Panc1 (cell line): ENCODE results near the gene ZNF783. TPM values are rescaled to one million over a fixed set of nuclear protein-coding genes. Genes with fewer than 3 reads are reported as not detected.
"Not testable (repeated sequence)": the region's sequence is repeated elsewhere in the genome, so short reads cannot be mapped to it uniquely, and the experiment has no call there.

Source experiments
- ATAC-seq: fragments of 200-7000 bp; cut with Tn5 transposase; 2 replicates; pipeline ENCODE4 v1.9.1; 2020; ENCODE audit warnings: mild to moderate bottlenecking, moderate library complexity
- BruUV-seq: library from RNA; stranded (reverse); fragments of 400-500 nt; replicated peaks from 2 replicates; lab custom pipeline; 2021; lab: Mats Ljungman, UMichigan
- CTCF ChIA-PET: fragments of 300-600 bp; sonication (Branson Sonifier 250); formaldehyde crosslinking; loops from one replicate; lab custom pipeline; 2022; ENCODE audit warnings: antibody characterized with exemption; lab: Charles Lee
- POLR2A ChIA-PET: fragments of 300-600 bp; sonication (Branson Sonifier 250); formaldehyde crosslinking; loops from one replicate; lab custom pipeline; 2022; ENCODE audit warnings: antibody characterized with exemption; lab: Charles Lee
- DNase-seq: peaks from one replicate; pipeline ENCODE4 v3.0.0-alpha.2; 2010; ENCODE audit warnings: low read depth, low spot score
- H3K27ac ChIP-seq: 2 replicates; pipeline ENCODE4 v1.5.1; 2011; ENCODE audit warnings: mild to moderate bottlenecking, low read length, inconsistent platforms
- H3K27me3 ChIP-seq: fragments of 200-500 bp; sonication (Bioruptor generic); 2 replicates; pipeline ENCODE4 v1.6.0; 2014; ENCODE audit warnings: low read length, inconsistent platforms; ENCODE audit not compliant: control insufficient read depth, insufficient read depth
- H3K36me3 ChIP-seq: fragments of 200-500 bp; sonication (Bioruptor generic); 2 replicates; pipeline ENCODE4 v1.5.1; 2014; ENCODE audit warnings: inconsistent platforms, mild to moderate bottlenecking, low read length, moderate library complexity; ENCODE audit not compliant: control insufficient read depth, insufficient read depth
- H3K4me1 ChIP-seq: 2 replicates; pipeline ENCODE4 v1.5.1; 2011; ENCODE audit warnings: inconsistent platforms, mild to moderate bottlenecking, low read length, moderate library complexity; ENCODE audit not compliant: control insufficient read depth, insufficient read depth
- H3K4me3 ChIP-seq, 2 experiments: 2 replicates each; pipeline ENCODE4 v1.5.1; 2011 to 2012; ENCODE audit warnings: low read depth in 2 of 2, low read length in 2 of 2, mild to moderate bottlenecking in 2 of 2, inconsistent platforms in 1 of 2, moderate library complexity in 1 of 2
- H3K9me3 ChIP-seq: fragments of 200-500 bp; sonication (Bioruptor generic); 2 replicates; pipeline ENCODE4 v1.5.1; 2014; ENCODE audit warnings: low read depth, mild to moderate bottlenecking, inconsistent platforms, low read length, moderate library complexity; ENCODE audit not compliant: control insufficient read depth, insufficient read depth
- CTCF ChIP-seq: fragments of 450-650 bp; IDR thresholded peaks from 2 replicates; pipeline ENCODE4 v1.5.1; 2017; ENCODE audit warnings: mild to moderate bottlenecking
- POLR2AphosphoS5 ChIP-seq: IDR thresholded peaks from 2 replicates; pipeline ENCODE4 v1.6.1; 2012; ENCODE audit warnings: mild to moderate bottlenecking, low read depth, low read length, moderate library complexity
- REST ChIP-seq, 2 experiments: IDR thresholded peaks; 2 replicates each; pipeline ENCODE4 v1.6.1; 2011 to 2012; ENCODE audit warnings: low read depth in 2 of 2, control low read depth in 1 of 2, low read length in 1 of 2, mild to moderate bottlenecking in 1 of 2, moderate library complexity in 1 of 2; ENCODE audit not compliant: insufficient read depth in 1 of 2
- SIN3A ChIP-seq: IDR thresholded peaks from 2 replicates; pipeline ENCODE4 v1.6.1; 2012; ENCODE audit warnings: low read depth, mild to moderate bottlenecking, low read length, moderate library complexity, borderline replicate concordance; ENCODE audit not compliant: insufficient read depth
- TCF7L2 ChIP-seq: IDR thresholded peaks from 2 replicates; pipeline ENCODE4 v1.6.1; 2011; ENCODE audit warnings: mild to moderate bottlenecking, low read depth, low read length, inconsistent platforms
- in situ Hi-C: cut with HindIII; loops from 2 replicates; pipeline ENCODE4 v1.10.0; 2016; ENCODE audit warnings: low sequenced_read_pairs, low pct_unique_long_range_greater_than_20kb
- intact Hi-C: fragments of 100-400 bp; cut with micrococcal nuclease; formaldehyde crosslinking; loops from one replicate; pipeline ENCODE4 v1.10.0; 2022; ENCODE audit not compliant: unreplicated experiment
- total RNA-seq: library from RNA; stranded (reverse); gene quantifications from one replicate; pipeline ENCODE4 v1.2.1, GENCODE V29; 2021; ENCODE audit not compliant: unreplicated experiment

The ZNF783 gene
- total RNA-seq, 1 experiment from 2014 or later: 16.6 TPM

DNA sequence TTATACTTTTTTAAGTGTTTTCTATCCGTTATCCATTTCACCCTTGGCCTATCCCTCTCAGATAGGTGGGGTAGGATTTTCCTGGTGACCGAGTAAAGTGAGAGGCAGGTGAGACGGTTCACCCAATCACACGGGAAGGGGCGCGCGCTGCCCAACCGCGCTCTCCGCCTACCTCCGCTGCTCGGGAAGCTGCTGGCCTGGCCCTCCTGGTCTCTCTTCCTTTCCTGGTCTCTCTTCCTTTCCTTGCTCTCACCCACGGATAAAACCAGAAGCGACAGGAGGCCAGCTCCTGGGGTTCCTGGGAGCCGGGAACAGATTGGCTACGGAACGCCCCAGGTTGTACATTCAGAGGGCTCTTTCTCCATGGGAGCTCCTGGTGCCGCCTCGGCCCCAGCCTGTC, 36.9 kb upstream of the ZNF783 start:
- Histone ChIP-seq H3K27ac (no peak overlapping the region), H3K9me3 (no peaks in the 10 kb centered on the region), H3K4me1 (no peaks in the 10 kb centered on the region), H3K27me3 (no peaks in the 10 kb centered on the region), H3K4me3 (no peak overlapping the region), H3K36me3 (no peaks in the 10 kb centered on the region)
- TF ChIP-seq POLR2AphosphoS5: no peak
- no peak for TF ChIP-seq TCF7L2
- no peak for TF ChIP-seq SIN3A
- no peak for TF ChIP-seq CTCF
- no peak for TF ChIP-seq REST (IDR thresholded peaks at IDR 0.05; ENCODE audit: insufficient read depth in 1 of 2, low read depth in 2 of 2, low read length in 1 of 2)
- in situ Hi-C loops (no loop called here), intact Hi-C loops (no loop called here)
- ChIA-PET POLR2A (no interaction called here), CTCF (no interaction called here)
- ATAC-seq (no peak), DNase-seq (no peak)
- BruUV-seq: no TSS peak

- BruUV-seq: no TSS peak
- no peak for TF ChIP-seq CTCF
- no peak for TF ChIP-seq POLR2AphosphoS5
- no peak for TF ChIP-seq TCF7L2
- TF ChIP-seq SIN3A: no peak
- TF ChIP-seq REST (IDR thresholded peaks at IDR 0.05; ENCODE audit: insufficient read depth in 1 of 2, low read depth in 2 of 2, low read length in 1 of 2): no peak
- Histone ChIP-seq H3K27me3 (no peaks in the 10 kb centered on the region), H3K27ac (no peak overlapping the region), H3K4me1 (no peaks in the 10 kb centered on the region), H3K36me3 (no peaks in the 10 kb centered on the region), H3K4me3 (no peak overlapping the region), H3K9me3 (no peaks in the 10 kb centered on the region)
- ATAC-seq (no peak), DNase-seq (no peak)
- in situ Hi-C loops: no loop called here
- ChIA-PET POLR2A (no interaction called here), CTCF (no interaction called here)
- intact Hi-C loops: no loop called here
Measured at GRCh38 chr7:149225656-149226055, 36.3 kb upstream of the ZNF783 start.

GRCh38 chr7:149226366-149226765, 35.6 kb upstream of the ZNF783 start:
- CTCF ChIA-PET, H3K4me1 ChIP-seq, H3K4me3 ChIP-seq, POLR2A ChIA-PET, H3K27me3 ChIP-seq, DNase-seq, H3K36me3 ChIP-seq, ATAC-seq, intact Hi-C loops, H3K9me3 ChIP-seq, H3K27ac ChIP-seq, in situ Hi-C loops: not testable (repeated sequence)
- BruUV-seq: TSS peak; percentile 59
